NB4 (cell line): Measurements from ENCODE around the gene NGDN.

Experiments
- DNase-seq: peaks from one replicate; pipeline ENCODE4 v3.0.0; 2010; ENCODE audit warnings: low read depth
- H3K4me3 ChIP-seq: one replicate; pipeline ENCODE4 v1.5.1; 2011; ENCODE audit warnings: mild to moderate bottlenecking, low read depth, low read length, moderate library complexity
- CTCF ChIP-seq: IDR thresholded peaks from one replicate; pipeline ENCODE4 v1.5.1; 2012; ENCODE audit warnings: low read depth, low read length
- MYC ChIP-seq: IDR thresholded peaks from 2 replicates; pipeline ENCODE4 v1.6.1; 2011; ENCODE audit warnings: low read depth, low read length
- POLR2A ChIP-seq: IDR thresholded peaks from 2 replicates; pipeline ENCODE4 v1.6.1; 2011; ENCODE audit warnings: mild to moderate bottlenecking; ENCODE audit not compliant: insufficient read length; ENCODE audit errors: extremely low read depth
- TF ChIP-seq, protein P1 (sequence below): IDR thresholded peaks from 2 replicates; pipeline ENCODE4 v1.6.1; 2011; ENCODE audit warnings: low read depth, low read length

The NGDN gene

DNA sequence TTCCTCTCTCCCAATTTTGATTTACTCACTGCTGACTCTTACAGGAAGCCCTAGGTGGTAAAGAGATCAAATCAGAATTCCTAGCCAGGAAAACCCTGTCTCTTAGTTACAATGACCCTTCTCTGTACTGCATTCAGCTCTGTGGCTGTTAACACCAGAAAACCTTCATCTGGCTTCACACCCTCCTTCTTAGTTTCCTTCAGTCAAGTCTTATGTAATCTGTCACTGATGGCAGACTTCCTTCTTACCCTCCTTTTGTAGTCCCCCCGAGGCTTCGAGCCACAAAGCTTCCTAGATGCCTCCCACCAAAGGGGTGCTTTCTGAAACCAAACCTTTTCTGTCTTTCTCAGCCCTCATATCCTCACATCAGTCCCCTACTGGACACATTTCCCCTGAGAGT is 16.5 kb downstream of the NGDN start:
- peak; percentile 16 for DNase-seq
- H3K4me3 ChIP-seq, result no peak overlapping the region
- TF ChIP-seq CTCF (no peak), MYC (no peak)

- no peak for TF ChIP-seq POLR2A
- TF ChIP-seq, protein P1, sequence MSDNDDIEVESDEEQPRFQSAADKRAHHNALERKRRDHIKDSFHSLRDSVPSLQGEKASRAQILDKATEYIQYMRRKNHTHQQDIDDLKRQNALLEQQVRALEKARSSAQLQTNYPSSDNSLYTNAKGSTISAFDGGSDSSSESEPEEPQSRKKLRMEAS, result no peak
- TF ChIP-seq CTCF, result no peak
- TF ChIP-seq MYC, result no peak
- H3K4me3 ChIP-seq, result no peak overlapping the region
- DNase-seq, result no peak
Measured at GRCh38 chr14:23487216-23487615, 17.7 kb downstream of the NGDN start.

GRCh38 chr14:23492618-23493272 is 23.2 kb downstream of the NGDN start:
- TF ChIP-seq CTCF (no peak), MYC (no peak), POLR2A (no peak)
- TF ChIP-seq, protein P1, result no peak
- no peak overlapping the region for H3K4me3 ChIP-seq
- no peak for DNase-seq

DNA sequence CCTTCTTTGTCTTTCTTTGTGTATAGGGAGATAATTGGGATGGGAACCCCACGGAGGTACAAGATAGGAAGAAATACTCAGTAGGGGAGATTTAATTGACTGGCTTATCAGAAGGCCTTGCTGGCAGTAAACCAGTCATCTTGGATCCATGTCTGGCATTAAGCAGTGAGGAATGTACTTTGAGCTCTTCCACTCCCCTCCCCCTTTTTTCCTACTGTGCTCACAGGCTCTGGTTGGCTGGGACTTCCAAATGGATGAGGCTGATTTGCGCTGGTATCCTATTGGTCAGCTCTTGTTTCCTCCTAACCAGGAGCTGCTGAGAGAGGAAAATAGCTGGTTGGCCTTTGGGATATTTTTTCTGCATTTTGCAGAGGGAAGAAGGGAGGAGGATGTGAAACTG is 24.7 kb downstream of the NGDN start:
- H3K4me3 ChIP-seq, result no peak overlapping the region
- DNase-seq, result no peak
- TF ChIP-seq CTCF (no peak), POLR2A (no peak), MYC (no peak)
- TF ChIP-seq, protein P1, result no peak

GRCh38 chr14:23512156-23512555 is 42.7 kb downstream of the NGDN start:
- no peak for DNase-seq
- TF ChIP-seq CTCF (no peak), POLR2A (no peak), MYC (no peak)
- TF ChIP-seq, protein P1, result no peak
- no peak overlapping the region for H3K4me3 ChIP-seq
